ENCODE measurements around the gene CFB.

- TF ChIP-seq CTCF (IDR thresholded peaks at IDR 0.05), result no peak
- no peak for TF ChIP-seq ZFX (IDR thresholded peaks at IDR 0.05; ENCODE audit: borderline replicate concordance)
Observed at GRCh38 chr6:31970604-31971271, 24.8 kb downstream of the CFB start.

All from 22Rv1 (cell line).